Osteoblast (primary cell): ENCODE measurements around the gene ALPK1. TPM values are rescaled to one million over a fixed set of nuclear protein-coding genes. Genes with fewer than 3 reads are reported as not detected.
"Not testable (repeated sequence)": the region's sequence is repeated elsewhere in the genome, so short reads cannot be mapped to it uniquely, and the experiment has no call there.

Experiments
- DNase-seq: peaks from one replicate; pipeline ENCODE4 v3.0.0; 2011; ENCODE audit warnings: low spot score, mixed read lengths; ENCODE audit not compliant: insufficient read length; ENCODE audit errors: missing footprints
- H2AFZ ChIP-seq: 2 replicates; pipeline ENCODE4 v1.6.0; 2011; ENCODE audit warnings: mild to moderate bottlenecking, low read length
- H3K27ac ChIP-seq: 2 replicates; pipeline ENCODE4 v1.5.1; 2011; ENCODE audit warnings: mild to moderate bottlenecking, low read depth, low read length, moderate library complexity
- H3K27me3 ChIP-seq: 2 replicates; pipeline ENCODE4 v1.6.0; 2012; ENCODE audit warnings: mild to moderate bottlenecking, control low read depth, inconsistent platforms, low read length, moderate library complexity; ENCODE audit not compliant: insufficient read depth
- H3K36me3 ChIP-seq: 2 replicates; pipeline ENCODE4 v1.5.1; 2011; ENCODE audit warnings: mild to moderate bottlenecking, low read length, control low read depth, moderate library complexity; ENCODE audit not compliant: insufficient read depth
- H3K4me1 ChIP-seq: 2 replicates; pipeline ENCODE4 v1.5.1; 2011; ENCODE audit warnings: mild to moderate bottlenecking, low read length, control low read depth, moderate library complexity; ENCODE audit not compliant: insufficient read depth
- H3K4me2 ChIP-seq: 2 replicates; pipeline ENCODE4 v1.6.0; 2011; ENCODE audit warnings: mild to moderate bottlenecking, low read length; ENCODE audit not compliant: insufficient read depth
- H3K4me3 ChIP-seq: fragments of 200-600 bp; sonication (generic); 3 replicates; pipeline ENCODE4 v1.5.1; 2012; ENCODE audit warnings: mild to moderate bottlenecking, low read length, inconsistent platforms; ENCODE audit not compliant: insufficient read depth
- H3K79me2 ChIP-seq: 2 replicates; pipeline ENCODE4 v1.6.0; 2012; ENCODE audit warnings: mild to moderate bottlenecking, low read length, control low read depth, inconsistent platforms; ENCODE audit not compliant: insufficient read depth
- H3K9me3 ChIP-seq: 2 replicates; pipeline ENCODE4 v1.5.1; 2011; ENCODE audit warnings: low read depth, low read length, control low read depth
- H4K20me1 ChIP-seq: 2 replicates; pipeline ENCODE4 v1.6.0; 2012; ENCODE audit warnings: mild to moderate bottlenecking, low read length, control low read depth; ENCODE audit not compliant: insufficient read depth
- total RNA-seq: library from RNA; depleted of rRNA; stranded (reverse); fragments of >200 nt; gene quantifications from 2 replicates; pipeline ENCODE4 v1.2.3, GENCODE V29; 2012
- TF ChIP-seq, protein P1 (sequence below): IDR thresholded peaks from 2 replicates; pipeline ENCODE4 v1.5.1; 2011; ENCODE audit warnings: mild to moderate bottlenecking, low read depth, low read length, moderate library complexity; ENCODE audit errors: extremely low read depth

The ALPK1 gene
- total RNA-seq, 1 donor = 39.8 TPM

DNA sequence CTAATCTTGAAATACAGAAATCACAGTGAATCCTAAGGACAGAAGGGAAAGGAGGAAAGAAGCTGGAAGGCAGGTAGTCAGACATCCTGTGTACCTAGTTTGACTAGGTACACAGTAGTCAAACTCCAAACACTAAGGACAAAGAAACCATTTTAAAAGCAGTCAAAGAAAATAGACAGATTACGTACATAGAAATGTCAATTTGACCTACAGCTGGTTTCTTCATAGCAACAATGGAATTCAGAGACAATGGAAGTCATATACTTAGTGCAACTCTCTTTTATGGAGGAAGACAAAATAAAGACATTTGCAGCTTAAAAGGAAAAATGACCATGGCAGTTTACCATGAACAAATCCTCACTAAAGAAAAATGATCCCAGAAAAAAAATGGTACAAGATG lies 139.8 kb downstream of the ALPK1 start:
- Histone ChIP-seq H3K27me3 (no peaks in the 10 kb centered on the region), H3K9me3 (no peaks in the 10 kb centered on the region), H3K4me3 (no peak overlapping the region), H3K36me3 (no peaks in the 10 kb centered on the region), H2AFZ (no peak overlapping the region), H3K4me2 (no peak overlapping the region), H3K27ac (no peak overlapping the region), H4K20me1 (no peaks in the 10 kb centered on the region), H3K79me2 (no peaks in the 10 kb centered on the region), H3K4me1 (no peaks in the 10 kb centered on the region)
- TF ChIP-seq, protein P1, sequence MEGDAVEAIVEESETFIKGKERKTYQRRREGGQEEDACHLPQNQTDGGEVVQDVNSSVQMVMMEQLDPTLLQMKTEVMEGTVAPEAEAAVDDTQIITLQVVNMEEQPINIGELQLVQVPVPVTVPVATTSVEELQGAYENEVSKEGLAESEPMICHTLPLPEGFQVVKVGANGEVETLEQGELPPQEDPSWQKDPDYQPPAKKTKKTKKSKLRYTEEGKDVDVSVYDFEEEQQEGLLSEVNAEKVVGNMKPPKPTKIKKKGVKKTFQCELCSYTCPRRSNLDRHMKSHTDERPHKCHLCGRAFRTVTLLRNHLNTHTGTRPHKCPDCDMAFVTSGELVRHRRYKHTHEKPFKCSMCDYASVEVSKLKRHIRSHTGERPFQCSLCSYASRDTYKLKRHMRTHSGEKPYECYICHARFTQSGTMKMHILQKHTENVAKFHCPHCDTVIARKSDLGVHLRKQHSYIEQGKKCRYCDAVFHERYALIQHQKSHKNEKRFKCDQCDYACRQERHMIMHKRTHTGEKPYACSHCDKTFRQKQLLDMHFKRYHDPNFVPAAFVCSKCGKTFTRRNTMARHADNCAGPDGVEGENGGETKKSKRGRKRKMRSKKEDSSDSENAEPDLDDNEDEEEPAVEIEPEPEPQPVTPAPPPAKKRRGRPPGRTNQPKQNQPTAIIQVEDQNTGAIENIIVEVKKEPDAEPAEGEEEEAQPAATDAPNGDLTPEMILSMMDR = no peak
- DNase-seq = no peak

DNA sequence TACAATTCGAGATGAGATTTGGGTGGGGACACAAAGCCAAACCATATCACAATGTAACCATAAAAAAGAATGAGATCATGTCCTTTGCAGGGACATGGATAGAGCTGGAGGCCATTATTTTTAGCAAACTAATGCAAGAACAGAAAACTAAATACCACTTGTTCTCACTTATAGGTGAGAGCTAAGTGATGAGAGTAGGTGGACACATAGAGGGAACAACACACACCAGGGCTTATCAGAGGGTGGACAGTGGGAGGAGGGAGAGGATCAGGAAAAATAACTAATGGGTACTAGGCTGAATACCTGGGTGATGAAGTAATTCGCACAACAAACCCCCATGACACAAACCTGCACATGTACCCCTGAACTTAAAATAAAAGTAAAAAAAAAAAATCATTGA lies 145.1 kb downstream of the ALPK1 start:
- H3K4me3 ChIP-seq, H3K36me3 ChIP-seq, H3K79me2 ChIP-seq, H3K4me1 ChIP-seq, DNase-seq, H3K4me2 ChIP-seq, H3K9me3 ChIP-seq, H3K27me3 ChIP-seq, H3K27ac ChIP-seq, H2AFZ ChIP-seq, H4K20me1 ChIP-seq: not testable (repeated sequence)

DNA sequence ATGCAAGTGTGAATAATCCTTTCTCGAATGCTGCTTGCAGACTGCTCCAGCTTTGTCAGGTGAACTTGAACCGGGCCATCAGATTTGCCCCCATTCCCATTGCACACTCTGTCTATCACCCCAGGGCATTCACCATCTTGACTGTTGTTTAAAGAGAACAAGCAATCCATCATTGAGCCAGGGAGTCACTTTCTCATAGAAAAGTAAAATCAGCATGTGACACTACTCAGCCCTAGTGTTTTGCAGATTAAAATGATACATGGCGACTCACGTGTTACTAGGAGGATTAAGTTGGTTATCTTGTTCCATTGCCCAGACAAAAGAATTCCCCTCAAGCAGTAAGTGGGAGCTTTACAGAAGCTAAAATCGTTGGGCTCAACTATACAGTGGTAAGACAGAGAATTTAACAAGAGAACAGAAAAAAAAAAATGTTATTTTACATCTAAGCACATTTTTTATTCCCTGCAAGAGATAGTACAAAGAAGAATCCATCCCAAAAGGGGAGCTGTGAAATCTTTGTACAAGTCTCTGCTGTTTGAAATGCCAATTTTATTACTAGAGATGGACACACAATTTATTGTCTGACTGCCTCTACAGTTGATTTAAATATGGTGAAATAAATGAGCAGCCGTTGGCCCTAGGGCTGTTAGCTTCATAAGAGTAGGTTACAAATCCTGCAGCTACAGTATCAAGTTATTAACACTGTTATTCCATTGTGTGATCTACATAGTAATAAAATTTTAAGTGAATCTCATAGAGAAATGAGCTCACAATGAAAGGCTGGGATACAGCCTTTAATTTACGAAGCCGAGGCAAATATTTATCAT lies 151.3 kb downstream of the ALPK1 start:
- TF ChIP-seq, protein P1 = no peak
- H3K9me3 ChIP-seq = no peaks in the 10 kb centered on the region
- no peaks in the 10 kb centered on the region for H3K79me2 ChIP-seq
- DNase-seq = peak; percentile 57
- H3K4me3 ChIP-seq = no peak overlapping the region
- H2AFZ ChIP-seq = no peak overlapping the region
- no peak overlapping the region for H3K27ac ChIP-seq
- H4K20me1 ChIP-seq = no peaks in the 10 kb centered on the region
- H3K4me2 ChIP-seq = no peak overlapping the region
- H3K36me3 ChIP-seq = no peaks in the 10 kb centered on the region
- H3K27me3 ChIP-seq = no peaks in the 10 kb centered on the region
- H3K4me1 ChIP-seq = no peaks in the 10 kb centered on the region

DNA sequence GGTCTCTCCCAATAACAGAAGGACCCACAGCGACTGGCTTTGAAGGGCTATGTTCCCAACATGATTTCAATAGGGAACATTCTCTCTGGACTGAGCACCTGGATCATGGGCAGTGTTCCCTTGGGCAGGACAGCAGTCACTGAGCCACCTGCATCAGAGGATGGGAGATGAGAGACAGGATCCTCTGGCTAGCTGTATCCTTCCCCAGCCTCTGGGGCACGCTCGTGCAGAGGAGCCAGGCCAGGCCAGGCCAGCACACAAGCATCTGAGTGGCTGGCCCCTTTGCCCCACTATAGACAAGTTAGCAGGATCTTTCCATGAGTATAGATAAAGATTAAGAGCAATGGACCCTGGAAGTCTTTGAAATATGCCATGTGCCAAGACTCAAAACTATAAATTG lies 152.5 kb downstream of the ALPK1 start:
- Histone ChIP-seq H3K4me2 (no peak overlapping the region), H3K27ac (no peak overlapping the region), H3K36me3 (no peaks in the 10 kb centered on the region), H3K27me3 (no peaks in the 10 kb centered on the region), H3K4me1 (no peaks in the 10 kb centered on the region), H2AFZ (no peak overlapping the region), H3K4me3 (no peak overlapping the region), H3K79me2 (no peaks in the 10 kb centered on the region), H4K20me1 (no peaks in the 10 kb centered on the region), H3K9me3 (no peaks in the 10 kb centered on the region)
- TF ChIP-seq, protein P1 = no peak
- no peak for DNase-seq
